Activated T-cell treated with anti-CD3 and anti-CD28 coated beads for 48 hours (primary cell): ENCODE data around the gene FAT2.

Experiments used
- DNase-seq: peaks from one replicate; pipeline ENCODE4 v3.0.0-alpha.2; 2020; ENCODE audit warnings: low read depth

The FAT2 gene

GRCh38 chr5:151555760-151556576 lies 35.2 kb downstream of the FAT2 start:
- DNase-seq = no peak

GRCh38 chr5:151553695-151554094 lies 37.4 kb downstream of the FAT2 start:
- DNase-seq = no peak

GRCh38 chr5:151553130-151553670 lies 37.9 kb downstream of the FAT2 start:
- no peak for DNase-seq

GRCh38 chr5:151551985-151552384 lies 39.1 kb downstream of the FAT2 start:
- no peak for DNase-seq

GRCh38 chr5:151550146-151550545 lies 41.0 kb downstream of the FAT2 start:
- DNase-seq = no peak

GRCh38 chr5:151549713-151550112 lies 41.4 kb downstream of the FAT2 start:
- DNase-seq = no peak

- DNase-seq = no peak
Observed at GRCh38 chr5:151547364-151547763, 43.8 kb downstream of the FAT2 start.

GRCh38 chr5:151541571-151541970 lies 49.6 kb downstream of the FAT2 start:
- DNase-seq = no peak
